Effector memory CD8-positive, alpha-beta T cell (primary cell): ENCODE data around the gene DUSP22.

ENCODE experiments used
- ATAC-seq: fragments of 150-1000 bp; cut with Tn5 transposase; replicated peaks from 2 replicates; pipeline ENCODE4 v1.10.0; 2021; ENCODE audit warnings: mild to moderate bottlenecking, moderate library complexity
- DNase-seq, 3 experiments: peaks; one replicate each; pipeline ENCODE4 v3.0.0; 2021
- H3K27ac Mint-ChIP-seq, 2 donors: one replicate each; pipeline ENCODE4 v1.8.0; 2022; ENCODE audit warnings: mild to moderate bottlenecking in 2 of 2, mixed read lengths in 2 of 2, moderate library complexity in 2 of 2
- H3K27me3 Mint-ChIP-seq, 2 donors: one replicate each; pipeline ENCODE4 v1.8.0; 2022; ENCODE audit warnings: mixed read lengths in 2 of 2
- H3K36me3 Mint-ChIP-seq: one replicate; pipeline ENCODE4 v1.8.0; 2022; ENCODE audit warnings: mild to moderate bottlenecking, moderate library complexity, mixed read lengths; ENCODE audit not compliant: insufficient read depth
- H3K4me1 Mint-ChIP-seq, 2 donors: one replicate each; pipeline ENCODE4 v1.8.0; 2022; ENCODE audit warnings: low read depth in 2 of 2, mixed read lengths in 2 of 2
- H3K4me3 Mint-ChIP-seq, 2 donors: one replicate each; pipeline ENCODE4 v1.8.0; 2022; ENCODE audit warnings: mild to moderate bottlenecking in 2 of 2, mixed read lengths in 2 of 2, moderate library complexity in 2 of 2
- H3K9me3 Mint-ChIP-seq, 2 donors: one replicate each; pipeline ENCODE4 v1.8.0; 2022; ENCODE audit warnings: mixed read lengths in 2 of 2

Gene DUSP22

DNA sequence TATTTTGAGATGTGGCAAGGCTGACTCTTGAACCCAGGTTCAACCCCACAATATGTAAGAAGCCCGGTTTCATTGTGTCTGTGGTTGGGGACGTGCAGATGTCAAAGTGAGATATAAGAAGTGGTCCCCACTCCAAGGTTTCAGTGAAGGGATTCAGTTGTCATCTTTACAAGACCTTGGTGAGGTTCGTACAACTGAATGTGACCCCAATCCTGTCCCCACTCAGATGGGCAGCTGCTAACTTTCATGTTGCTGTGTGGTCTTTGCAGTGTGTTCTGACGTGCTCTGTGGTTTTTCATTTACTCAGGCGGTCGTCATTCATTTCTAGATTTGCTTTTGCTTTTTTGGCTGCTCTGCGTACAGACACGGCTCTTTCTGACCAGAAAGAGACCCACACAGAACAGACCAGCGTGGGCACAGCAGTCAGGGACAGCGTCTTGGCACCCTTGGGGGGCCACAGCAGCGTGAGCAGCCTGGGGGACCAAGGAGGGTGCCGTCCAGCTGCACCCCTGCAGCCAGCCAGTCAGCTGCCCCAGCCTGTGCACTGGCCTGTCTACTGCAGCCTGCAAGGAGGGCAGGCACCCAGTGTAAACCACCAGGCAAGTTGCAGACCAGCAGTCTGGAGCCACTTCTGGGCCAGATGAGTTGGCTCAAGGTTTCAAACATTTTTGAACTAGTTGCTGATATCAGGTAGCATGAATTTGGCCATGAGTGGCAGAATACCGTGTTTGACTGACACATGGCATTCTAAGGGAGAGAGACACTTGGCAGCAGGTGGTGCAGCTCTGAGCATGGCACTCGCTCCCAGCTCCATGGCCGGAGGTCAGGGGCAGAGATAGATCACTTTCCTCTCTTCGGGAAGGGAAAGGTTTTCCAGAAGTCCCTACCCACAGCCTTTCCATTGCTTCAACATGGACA is 49.9 kb downstream of the DUSP22 start:
- no peaks in the 10 kb centered on the region for H3K36me3 Mint-ChIP-seq
- peaks cover 41 to 51% of the 10 kb centered on the region in 2 donors for H3K4me1 Mint-ChIP-seq
- H3K27me3 Mint-ChIP-seq, result no peaks in the 10 kb centered on the region
- H3K4me3 Mint-ChIP-seq, result peak overlapping the region; percentile 65 to 68
- peak overlapping the region; percentile 42 to 83 for H3K27ac Mint-ChIP-seq
- no peaks in the 10 kb centered on the region for H3K9me3 Mint-ChIP-seq
- DNase-seq (no peak), ATAC-seq (peak; percentile 64)

DNA sequence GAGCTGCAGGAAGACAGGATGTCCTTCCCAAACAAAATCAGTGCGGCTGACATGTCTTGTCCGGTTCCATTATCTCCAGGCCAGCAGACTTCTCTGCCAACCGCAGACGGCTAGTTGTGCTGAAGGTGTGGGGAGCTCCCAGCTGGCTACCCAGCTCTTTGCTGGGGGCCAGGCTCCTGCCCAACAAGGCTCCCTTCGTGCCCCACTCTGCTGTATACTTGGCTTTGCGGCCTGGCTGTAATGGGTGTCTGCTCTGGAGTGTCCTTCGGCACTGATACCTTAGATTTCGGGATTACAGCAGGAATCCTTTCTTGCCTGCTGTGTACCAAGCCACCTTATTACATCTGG is 50.5 kb downstream of the DUSP22 start:
- DNase-seq (no peak), ATAC-seq (no peak)
- Mint-ChIP-seq H3K4me3 (peak overlapping the region in 1 of 2 donors; percentile 65), H3K27ac (peak overlapping the region; percentile 32 to 83), H3K4me1 (peaks cover 36 to 45% of the 10 kb centered on the region in 2 donors), H3K36me3 (no peaks in the 10 kb centered on the region), H3K27me3 (no peaks in the 10 kb centered on the region), H3K9me3 (no peaks in the 10 kb centered on the region)

DNA sequence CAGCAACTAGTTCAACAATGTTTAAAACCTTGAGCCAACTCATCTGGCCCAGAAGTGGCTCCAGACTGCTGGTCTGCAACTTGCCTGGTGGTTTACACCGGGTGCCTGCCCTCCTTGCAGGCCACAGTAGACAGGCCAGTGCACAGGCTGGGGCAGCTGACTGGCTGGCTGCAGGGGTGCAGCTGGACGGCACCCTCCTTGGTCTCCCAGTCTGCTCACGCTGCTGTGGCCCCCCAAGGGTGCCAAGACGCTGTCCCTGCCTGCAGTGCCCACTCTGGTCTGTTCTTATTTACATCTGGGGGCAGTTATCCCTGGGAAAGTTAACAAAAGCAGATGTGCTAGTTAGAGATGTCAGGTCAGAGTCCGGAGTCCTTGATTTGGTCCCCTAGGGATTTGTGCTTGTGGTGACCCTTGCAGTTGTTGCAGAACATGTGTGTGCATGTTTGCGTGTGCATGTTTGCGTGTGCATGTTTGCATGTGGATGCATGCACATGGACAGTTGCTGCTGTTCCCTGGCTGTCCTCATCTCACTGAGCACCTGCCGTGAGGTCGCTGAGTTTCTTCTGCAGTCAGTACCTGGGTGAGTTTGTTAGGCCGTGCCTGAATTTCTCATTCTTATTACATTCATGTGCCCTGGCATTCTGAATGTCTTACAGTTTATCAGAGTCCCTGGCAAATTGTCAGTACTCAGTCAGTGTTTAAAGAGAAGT is 51.1 kb downstream of the DUSP22 start:
- no peak overlapping the region for H3K4me3 Mint-ChIP-seq
- no peaks in the 10 kb centered on the region for H3K9me3 Mint-ChIP-seq
- DNase-seq (no peak), ATAC-seq (no peak)
- peak overlapping the region in 1 of 2 donors; percentile 32 for H3K27ac Mint-ChIP-seq
- H3K4me1 Mint-ChIP-seq, result peaks cover 33 to 41% of the 10 kb centered on the region in 2 donors
- no peaks in the 10 kb centered on the region for H3K27me3 Mint-ChIP-seq
- H3K36me3 Mint-ChIP-seq, result peaks cover 3% of the 10 kb centered on the region

DNA sequence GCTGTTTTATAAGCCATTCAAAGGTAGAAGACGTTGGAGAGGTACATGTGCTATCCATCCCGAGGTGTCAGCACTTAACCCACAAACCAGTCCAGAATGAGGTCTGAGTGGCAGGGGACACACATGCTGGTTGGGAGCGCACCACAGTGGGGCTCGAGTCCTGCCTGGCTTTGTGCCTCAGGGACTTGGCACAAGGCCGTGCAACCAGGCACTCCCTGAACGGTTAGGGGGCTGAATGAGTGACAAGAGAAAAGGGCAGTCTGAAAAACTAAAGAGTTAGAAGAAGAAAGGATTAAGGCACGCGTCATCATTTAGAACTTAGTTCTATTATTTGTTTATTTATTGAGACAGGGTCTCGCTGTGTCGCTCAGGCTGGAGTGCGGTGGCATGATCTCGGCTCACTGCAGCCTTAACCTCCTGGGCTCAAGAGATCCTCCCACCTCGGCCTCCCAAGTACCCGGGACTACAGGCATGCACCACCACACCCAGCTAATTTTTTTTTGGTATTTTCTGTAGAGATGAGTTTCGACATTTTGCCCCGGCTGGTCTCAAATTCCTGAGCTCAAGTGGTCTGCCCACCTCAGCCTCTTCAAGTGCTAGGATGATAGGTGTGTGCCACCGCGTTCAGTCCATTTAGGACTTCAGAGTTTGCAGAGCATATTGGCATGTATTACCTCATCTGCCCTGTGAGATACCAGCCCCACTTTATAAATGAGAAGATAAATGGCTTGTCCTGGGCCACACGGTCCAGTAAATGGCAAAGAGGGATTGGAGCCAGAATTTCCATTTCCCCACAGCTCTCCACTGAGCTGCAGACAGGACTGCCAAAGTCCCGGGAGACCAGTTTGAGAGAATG is 51.9 kb downstream of the DUSP22 start:
- H3K4me1 Mint-ChIP-seq, result peaks cover 27 to 34% of the 10 kb centered on the region in 2 donors
- H3K4me3 Mint-ChIP-seq, result no peak overlapping the region
- ATAC-seq, result no peak
- H3K27ac Mint-ChIP-seq, result peak overlapping the region in 1 of 2 donors; percentile 70
- no peaks in the 10 kb centered on the region for H3K9me3 Mint-ChIP-seq
- peaks cover 7% of the 10 kb centered on the region for H3K36me3 Mint-ChIP-seq
- H3K27me3 Mint-ChIP-seq, result no peaks in the 10 kb centered on the region
- no peak for DNase-seq

DNA sequence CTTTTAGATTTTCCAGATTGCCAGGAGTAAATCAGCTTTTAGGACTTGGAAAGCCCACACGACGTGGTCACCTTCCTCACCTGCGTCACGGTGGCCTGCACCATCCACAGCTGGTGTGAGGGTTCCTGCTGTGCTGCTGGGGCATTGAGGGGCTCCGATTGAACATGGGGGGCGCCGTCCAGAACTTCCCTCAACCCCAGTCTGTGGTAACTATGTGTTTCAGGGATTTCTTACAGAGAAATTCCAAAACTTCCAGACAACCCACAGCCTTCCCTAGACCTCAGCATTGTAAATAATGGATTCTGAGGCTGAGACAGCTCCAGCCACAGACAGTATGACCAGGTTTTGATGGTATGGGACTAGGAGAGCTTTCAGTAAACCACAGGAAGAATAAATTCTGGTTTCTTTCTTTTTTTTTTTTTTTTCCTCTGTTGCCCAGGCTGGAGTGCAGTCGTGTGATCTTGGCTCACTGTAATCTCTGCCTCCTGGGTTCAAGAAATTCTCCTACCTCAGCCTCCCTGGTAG is 52.6 kb downstream of the DUSP22 start:
- H3K4me1 Mint-ChIP-seq, result peaks cover 23 to 28% of the 10 kb centered on the region in 2 donors
- no peaks in the 10 kb centered on the region for H3K27me3 Mint-ChIP-seq
- H3K4me3 Mint-ChIP-seq, result no peak overlapping the region
- peaks cover 10% of the 10 kb centered on the region for H3K36me3 Mint-ChIP-seq
- peak overlapping the region in 1 of 2 donors; percentile 70 for H3K27ac Mint-ChIP-seq
- DNase-seq (no peak), ATAC-seq (no peak)
- H3K9me3 Mint-ChIP-seq, result no peaks in the 10 kb centered on the region

DNA sequence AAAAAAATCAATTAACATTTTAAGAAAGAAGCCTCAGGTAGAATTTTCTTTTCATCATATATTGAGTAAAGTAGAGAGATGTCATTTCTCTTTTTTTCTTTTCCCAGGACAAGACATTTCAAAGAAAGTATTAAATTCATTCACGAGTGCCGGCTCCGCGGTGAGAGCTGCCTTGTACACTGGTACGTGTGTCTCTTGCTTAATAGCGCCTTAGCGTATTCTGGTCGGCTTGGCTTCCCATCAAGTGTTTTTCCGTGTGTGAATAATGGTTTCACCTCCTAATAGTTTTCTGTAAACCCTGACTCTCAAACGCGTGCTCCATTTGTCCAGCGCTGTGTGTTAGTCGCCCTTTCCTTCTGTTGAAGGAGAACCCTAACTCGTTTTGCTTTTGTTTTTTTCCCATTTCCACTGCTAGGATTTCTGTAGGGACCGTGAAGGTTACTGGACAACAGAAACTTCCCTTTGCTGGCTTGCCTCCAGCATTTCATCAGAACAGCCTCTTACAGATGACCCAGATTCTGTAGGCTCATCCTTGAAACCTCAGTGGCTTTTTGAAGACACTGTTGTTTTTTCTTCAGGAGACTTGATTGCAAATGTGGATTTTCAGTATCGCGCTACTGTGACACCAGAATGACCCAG is 53.6 kb downstream of the DUSP22 start:
- Mint-ChIP-seq H3K9me3 (no peaks in the 10 kb centered on the region), H3K4me1 (peaks cover 15 to 19% of the 10 kb centered on the region in 2 donors), H3K27me3 (no peaks in the 10 kb centered on the region), H3K4me3 (no peak overlapping the region), H3K36me3 (peaks cover 12% of the 10 kb centered on the region), H3K27ac (no peak overlapping the region)
- no peak for ATAC-seq
- DNase-seq, result no peak

DNA sequence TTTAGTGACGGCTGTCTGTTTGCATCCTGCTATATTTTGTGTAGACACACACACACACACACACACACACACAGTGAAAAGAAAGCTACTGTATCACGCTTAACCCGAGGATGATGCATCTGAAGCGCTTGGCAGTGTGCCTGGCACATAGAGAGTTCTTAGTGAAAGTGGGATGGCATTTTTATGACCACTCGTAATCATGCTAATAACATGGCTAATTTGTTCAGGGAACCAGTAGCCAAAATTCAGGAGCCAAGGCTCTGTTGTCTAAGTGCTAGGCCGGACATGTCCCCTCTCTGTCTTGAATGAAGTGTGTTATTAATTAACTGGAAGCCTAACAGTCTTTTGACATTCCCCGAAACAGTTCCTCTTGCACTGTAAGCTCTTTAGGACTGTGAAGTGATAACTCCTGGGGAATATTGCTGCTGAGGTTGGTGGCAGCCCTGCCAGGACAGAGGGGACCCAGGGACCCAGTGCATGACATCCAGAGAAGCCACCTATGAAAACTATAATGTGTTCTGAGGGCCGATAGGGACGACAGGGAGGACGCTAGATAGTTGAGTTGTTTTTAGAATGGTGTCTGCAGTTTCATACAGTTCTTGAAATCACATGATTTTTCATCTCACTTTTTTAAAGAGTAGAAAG is 54.2 kb downstream of the DUSP22 start:
- H3K4me3 Mint-ChIP-seq, result no peak overlapping the region
- H3K27ac Mint-ChIP-seq, result no peak overlapping the region
- H3K4me1 Mint-ChIP-seq, result peaks cover 9 to 16% of the 10 kb centered on the region in 2 donors
- H3K27me3 Mint-ChIP-seq, result no peaks in the 10 kb centered on the region
- ATAC-seq (no peak), DNase-seq (no peak)
- H3K36me3 Mint-ChIP-seq, result peaks cover 12% of the 10 kb centered on the region
- H3K9me3 Mint-ChIP-seq, result no peaks in the 10 kb centered on the region

DNA sequence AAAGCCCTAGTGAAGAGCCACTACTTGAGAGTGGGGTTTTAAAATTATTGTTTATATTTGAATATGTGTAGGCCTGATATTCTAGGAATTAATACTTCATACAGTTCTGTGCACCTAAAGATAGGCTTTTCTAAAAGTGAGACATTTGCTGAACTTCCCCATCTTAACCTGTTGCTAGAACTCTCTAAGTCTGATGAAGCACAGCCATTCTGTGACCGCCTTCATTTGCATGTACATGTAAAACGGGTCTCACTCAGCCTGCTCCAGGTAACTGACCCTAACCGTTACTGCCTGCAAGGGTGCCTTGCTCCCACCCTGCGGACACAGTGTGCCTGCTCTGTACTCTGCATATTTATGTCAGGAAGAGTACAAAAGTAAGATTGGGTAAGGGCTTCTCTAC is 54.9 kb downstream of the DUSP22 start:
- peaks cover 12% of the 10 kb centered on the region for H3K36me3 Mint-ChIP-seq

DNA sequence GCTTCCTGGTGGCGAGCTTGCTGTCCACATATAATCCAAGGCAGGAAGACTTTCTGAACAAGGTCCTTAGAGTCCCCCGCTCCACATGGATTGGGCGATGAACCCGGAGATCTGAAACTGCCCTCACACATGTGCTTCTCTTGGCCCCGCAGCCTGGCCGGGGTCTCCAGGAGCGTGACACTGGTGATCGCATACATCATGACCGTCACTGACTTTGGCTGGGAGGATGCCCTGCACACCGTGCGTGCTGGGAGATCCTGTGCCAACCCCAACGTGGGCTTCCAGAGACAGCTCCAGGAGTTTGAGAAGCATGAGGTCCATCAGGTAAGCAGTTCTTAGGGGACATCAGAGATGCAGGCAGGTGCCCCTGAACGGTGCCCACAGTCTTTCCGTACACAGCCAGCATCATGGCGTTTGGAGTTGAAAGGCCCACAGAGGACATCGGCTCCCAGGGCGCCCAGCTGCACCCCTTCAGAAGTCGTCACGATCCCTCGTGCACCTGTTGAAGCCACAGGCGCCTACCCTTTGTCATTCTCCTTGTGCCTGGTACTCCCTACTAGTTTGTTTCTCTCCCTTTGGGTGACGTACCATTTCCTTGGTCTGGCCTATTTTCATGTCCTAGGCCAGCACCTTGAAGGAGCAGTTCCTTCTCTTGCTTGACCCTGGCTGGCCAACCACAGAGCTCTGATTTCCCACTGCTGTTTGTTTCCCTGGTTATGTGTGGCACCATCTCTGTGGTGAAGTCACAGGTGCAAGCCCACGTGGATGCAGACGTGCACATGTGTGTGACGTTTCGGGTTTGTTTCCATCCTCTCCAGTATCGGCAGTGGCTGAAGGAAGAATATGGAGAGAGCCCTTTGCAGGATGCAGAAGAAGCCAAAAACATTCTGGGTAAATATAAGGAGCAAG is 55.9 kb downstream of the DUSP22 start:
- Mint-ChIP-seq H3K4me1 (peaks cover 0 to 6% of the 10 kb centered on the region in 2 donors), H3K36me3 (peaks cover 12% of the 10 kb centered on the region), H3K27me3 (no peaks in the 10 kb centered on the region), H3K9me3 (no peaks in the 10 kb centered on the region), H3K27ac (peak overlapping the region in 1 of 2 donors; percentile 45), H3K4me3 (no peak overlapping the region)
- no peak for DNase-seq
- ATAC-seq, result no peak

More for the DNA sequence above, 54.9 kb downstream of the DUSP22 start:
- peaks cover 3 to 9% of the 10 kb centered on the region in 2 donors for H3K4me1 Mint-ChIP-seq
- DNase-seq (no peak), ATAC-seq (no peak)
- H3K9me3 Mint-ChIP-seq, result no peaks in the 10 kb centered on the region
- H3K27me3 Mint-ChIP-seq, result no peaks in the 10 kb centered on the region
- H3K4me3 Mint-ChIP-seq, result no peak overlapping the region
- H3K27ac Mint-ChIP-seq, result peak overlapping the region; percentile 45 to 49

DNA sequence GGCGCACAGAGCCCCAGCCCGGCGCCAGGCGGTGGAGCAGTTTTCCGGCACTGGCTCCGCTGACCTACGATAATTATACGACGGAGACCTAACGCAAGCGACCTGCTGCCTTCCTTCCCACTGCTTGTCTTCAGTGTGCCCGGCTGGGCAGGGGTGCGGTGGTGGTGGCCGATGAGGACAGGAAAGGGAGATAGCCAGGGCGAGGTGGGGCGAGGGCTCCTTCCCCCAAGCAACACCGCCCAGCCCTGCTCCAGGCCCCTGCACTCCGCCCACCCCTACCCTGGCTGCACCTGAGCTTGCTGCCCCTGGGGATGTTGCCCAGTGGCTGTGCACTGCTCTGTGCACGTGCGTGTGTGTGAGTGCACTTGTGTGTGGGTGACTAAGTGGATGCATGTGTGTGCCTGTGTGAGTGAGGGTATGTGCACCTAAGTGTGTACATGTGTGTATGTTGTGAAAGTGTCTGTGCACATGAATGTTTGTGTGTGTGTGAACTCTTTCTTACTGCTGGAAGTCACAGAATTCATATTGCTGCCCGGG is 56.6 kb downstream of the DUSP22 start:
- Mint-ChIP-seq H3K9me3 (no peaks in the 10 kb centered on the region), H3K4me1 (peaks cover 0 to 1% of the 10 kb centered on the region in 2 donors), H3K27ac (no peak overlapping the region), H3K27me3 (no peaks in the 10 kb centered on the region), H3K36me3 (peaks cover 12% of the 10 kb centered on the region), H3K4me3 (no peak overlapping the region)
- ATAC-seq, result no peak
- no peak for DNase-seq

DNA sequence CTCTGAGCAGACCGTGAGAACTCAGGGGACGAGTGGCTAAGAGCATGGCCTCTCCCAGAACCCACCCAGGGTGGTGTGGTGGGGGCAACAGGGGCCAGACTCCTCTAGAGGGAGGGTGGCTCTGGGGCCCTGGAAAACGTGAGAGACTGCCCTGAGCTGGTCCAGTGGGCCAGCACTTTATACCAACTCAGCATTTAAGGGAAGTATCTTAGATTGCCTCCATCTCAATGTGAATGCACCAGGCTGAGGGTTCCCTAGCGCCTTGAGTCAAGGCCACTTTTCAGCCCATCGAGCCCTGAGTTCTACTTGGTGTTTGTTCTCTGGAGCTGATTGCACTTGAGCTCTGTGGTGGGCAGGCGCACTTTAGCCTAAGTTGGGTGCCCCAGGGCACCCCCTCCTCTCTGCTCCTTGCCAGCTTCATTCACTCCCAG is 57.2 kb downstream of the DUSP22 start:
- ATAC-seq (no peak), DNase-seq (no peak)
- H3K9me3 Mint-ChIP-seq, result no peaks in the 10 kb centered on the region
- no peak overlapping the region for H3K4me3 Mint-ChIP-seq
- H3K27ac Mint-ChIP-seq, result peak overlapping the region in 1 of 2 donors; percentile 44
- H3K36me3 Mint-ChIP-seq, result peaks cover 12% of the 10 kb centered on the region
- H3K4me1 Mint-ChIP-seq, result no peaks in the 10 kb centered on the region
- no peaks in the 10 kb centered on the region for H3K27me3 Mint-ChIP-seq
